Tibial artery (tissue), 4 donors: ENCODE data around the gene ZNF557.

Source experiments
- DNase-seq, 2 donors: peaks; one replicate each; pipeline ENCODE4 v3.0.0-alpha.2; 2019
- H3K27ac ChIP-seq, 2 donors: fragments of 200-600 bp; sonication (generic) in 1 of 2; 1 replicate in 1 of 2; 2 replicates in 1 of 2; pipeline ENCODE4 v1.5.1; 2018 to 2019; ENCODE audit warnings: mild to moderate bottlenecking in 1 of 2
- H3K27me3 ChIP-seq, 2 donors: fragments of 200-600 bp; sonication (generic) in 1 of 2; one replicate each; pipeline versions ENCODE4 v1.5.1 to v1.6.0; 2016 to 2019
- H3K36me3 ChIP-seq, 3 donors: fragments of 200-600 bp; sonication (generic) in 2 of 3; one replicate each; pipeline ENCODE4 v1.5.1; 2016 to 2019; ENCODE audit warnings: mild to moderate bottlenecking in 2 of 3
- H3K4me1 ChIP-seq, 4 donors: fragments of 200-600 bp; sonication (generic) in 2 of 4; 1 replicate in 3 of 4; 2 replicates in 1 of 4; pipeline ENCODE4 v1.5.1; 2016 to 2019
- H3K4me3 ChIP-seq, 2 donors: fragments of 200-600 bp; sonication (generic) in 1 of 2; 1 replicate in 1 of 2; 2 replicates in 1 of 2; pipeline ENCODE4 v1.5.1; 2018 to 2019; ENCODE audit warnings: mild to moderate bottlenecking in 2 of 2
- H3K9me3 ChIP-seq, 3 donors: fragments of 200-600 bp; sonication (generic) in 1 of 3; one replicate each; pipeline ENCODE4 v1.5.1; 2016 to 2019
- intact Hi-C: fragments of 100-400 bp; cut with DNase I; formaldehyde crosslinking; loops from one replicate; pipeline ENCODE4 v1.15.0; 2023; ENCODE audit warnings: low total_unique reads
- TF ChIP-seq, protein P1 (sequence below), 2 experiments: fragments of 200-600 bp in 1 of 2; fragments of 450-650 bp in 1 of 2; IDR thresholded peaks; one replicate each; pipeline ENCODE4 v1.5.1; 2017 to 2019; ENCODE audit warnings: antibody characterized with exemption in 2 of 2, mild to moderate bottlenecking in 1 of 2, moderate library complexity in 1 of 2

The ZNF557 gene

GRCh38 chr19:7069904-7070226 is 362 bp downstream of the ZNF557 start:
- DNase-seq, result no peak
- Histone ChIP-seq H3K36me3 (peaks cover 38 to 41% (median 41%) of the 10 kb centered on the region in 3 donors), H3K4me1 (peaks cover 0 to 11% (median 5%) of the 10 kb centered on the region in 4 donors), H3K27me3 (no peaks in the 10 kb centered on the region), H3K9me3 (peaks cover 0 to 3% (median under 1%) of the 10 kb centered on the region in 3 donors), H3K4me3 (peak overlapping the region; percentile 90 to 91), H3K27ac (peak overlapping the region; percentile 73 to 77)
- intact Hi-C loops, result no loop called here
- TF ChIP-seq, protein P1, sequence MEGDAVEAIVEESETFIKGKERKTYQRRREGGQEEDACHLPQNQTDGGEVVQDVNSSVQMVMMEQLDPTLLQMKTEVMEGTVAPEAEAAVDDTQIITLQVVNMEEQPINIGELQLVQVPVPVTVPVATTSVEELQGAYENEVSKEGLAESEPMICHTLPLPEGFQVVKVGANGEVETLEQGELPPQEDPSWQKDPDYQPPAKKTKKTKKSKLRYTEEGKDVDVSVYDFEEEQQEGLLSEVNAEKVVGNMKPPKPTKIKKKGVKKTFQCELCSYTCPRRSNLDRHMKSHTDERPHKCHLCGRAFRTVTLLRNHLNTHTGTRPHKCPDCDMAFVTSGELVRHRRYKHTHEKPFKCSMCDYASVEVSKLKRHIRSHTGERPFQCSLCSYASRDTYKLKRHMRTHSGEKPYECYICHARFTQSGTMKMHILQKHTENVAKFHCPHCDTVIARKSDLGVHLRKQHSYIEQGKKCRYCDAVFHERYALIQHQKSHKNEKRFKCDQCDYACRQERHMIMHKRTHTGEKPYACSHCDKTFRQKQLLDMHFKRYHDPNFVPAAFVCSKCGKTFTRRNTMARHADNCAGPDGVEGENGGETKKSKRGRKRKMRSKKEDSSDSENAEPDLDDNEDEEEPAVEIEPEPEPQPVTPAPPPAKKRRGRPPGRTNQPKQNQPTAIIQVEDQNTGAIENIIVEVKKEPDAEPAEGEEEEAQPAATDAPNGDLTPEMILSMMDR (IDR thresholded peaks at IDR 0.05), result no peak

DNA sequence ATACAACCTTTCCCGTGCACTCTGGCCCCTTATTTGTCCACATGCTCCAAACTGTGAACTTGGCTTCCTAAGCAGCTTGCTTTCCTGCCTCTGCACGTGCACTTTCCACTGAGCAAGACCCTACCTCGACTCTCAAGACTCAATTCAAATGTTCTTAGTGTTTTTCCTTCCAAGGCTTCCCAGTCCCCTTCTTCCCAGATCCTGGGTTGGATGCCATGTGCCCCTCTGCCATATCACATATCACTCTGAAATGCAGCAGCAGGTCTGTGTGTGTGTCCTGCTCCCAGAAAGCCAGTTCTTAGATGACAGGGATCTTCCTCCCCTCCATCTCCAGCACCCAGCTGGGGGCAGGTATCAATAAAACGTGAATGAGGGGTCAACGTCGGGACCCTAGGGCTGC is 3.0 kb downstream of the ZNF557 start:
- H3K9me3 ChIP-seq, result peaks cover 0 to 28% (median 26%) of the 10 kb centered on the region in 3 donors
- H3K4me1 ChIP-seq, result peaks cover 0 to 11% (median 5%) of the 10 kb centered on the region in 4 donors
- intact Hi-C loops, result no loop called here
- H3K27ac ChIP-seq, result no peak overlapping the region
- H3K4me3 ChIP-seq, result no peak overlapping the region
- DNase-seq, result no peak
- H3K36me3 ChIP-seq, result peaks cover 65 to 68% (median 67%) of the 10 kb centered on the region in 3 donors
- no peaks in the 10 kb centered on the region for H3K27me3 ChIP-seq
- TF ChIP-seq, protein P1 (IDR thresholded peaks at IDR 0.05), result no peak

- Histone ChIP-seq H3K4me3 (no peak overlapping the region), H3K27ac (no peak overlapping the region), H3K36me3 (peaks cover 87 to 91% (median 90%) of the 10 kb centered on the region in 3 donors), H3K4me1 (peaks cover 0 to 11% (median 5%) of the 10 kb centered on the region in 4 donors), H3K27me3 (no peaks in the 10 kb centered on the region), H3K9me3 (peaks cover 7 to 50% (median 48%) of the 10 kb centered on the region in 3 donors)
- TF ChIP-seq, protein P1 (IDR thresholded peaks at IDR 0.05), result no peak
- no peak for DNase-seq
- intact Hi-C loops, result no loop called here
These were observed 5.3 kb downstream of the ZNF557 start for GRCh38 chr19:7074705-7075282.

GRCh38 chr19:7076151-7076550 is 6.6 kb downstream of the ZNF557 start:
- Histone ChIP-seq H3K4me3 (no peak overlapping the region), H3K27me3 (no peaks in the 10 kb centered on the region), H3K27ac (no peak overlapping the region), H3K36me3 (peaks cover 97 to 100% (median 100%) of the 10 kb centered on the region in 3 donors), H3K9me3 (peaks cover 12 to 64% (median 62%) of the 10 kb centered on the region in 3 donors), H3K4me1 (no peaks in the 10 kb centered on the region)
- DNase-seq, result no peak
- intact Hi-C loops, result no loop called here
- TF ChIP-seq, protein P1 (IDR thresholded peaks at IDR 0.05), result no peak

GRCh38 chr19:7078008-7078407 is 8.5 kb downstream of the ZNF557 start:
- intact Hi-C loops, result no loop called here
- Histone ChIP-seq H3K27me3 (no peaks in the 10 kb centered on the region), H3K9me3 (peaks cover 17 to 82% (median 80%) of the 10 kb centered on the region in 3 donors), H3K36me3 (peaks cover 100% of the 10 kb centered on the region in 3 donors), H3K27ac (no peak overlapping the region), H3K4me1 (no peaks in the 10 kb centered on the region), H3K4me3 (no peak overlapping the region)
- no peak for DNase-seq
- TF ChIP-seq, protein P1 (IDR thresholded peaks at IDR 0.05), result no peak
